MM.1S (cell line): ENCODE data around the gene TPD52L1.

Experiments used
- DNase-seq: peaks from one replicate; pipeline ENCODE4 v3.0.0-alpha.2; 2015
- H2AFZ ChIP-seq: fragments of 300-600 bp; sonication (generic); 2 replicates; pipeline ENCODE4 v1.6.0; 2016; ENCODE audit warnings: antibody characterized with exemption, low read length
- H3F3A ChIP-seq: fragments of 300-600 bp; sonication (generic); 2 replicates; pipeline ENCODE4 v1.6.1; 2016; ENCODE audit warnings: mild to moderate bottlenecking, antibody characterized with exemption, low read length, moderate library complexity, mixed read lengths; ENCODE audit not compliant: insufficient read depth
- H3K27ac ChIP-seq: fragments of 300-600 bp; sonication (generic); 2 replicates; pipeline ENCODE4 v1.5.1; 2016; ENCODE audit warnings: mild to moderate bottlenecking, low read length
- H3K27me3 ChIP-seq: fragments of 300-600 bp; sonication (generic); replicated peaks from 2 replicates; pipeline ENCODE4 v1.6.0; 2016; ENCODE audit warnings: low read length; ENCODE audit not compliant: insufficient read depth
- H3K36me3 ChIP-seq: fragments of 300-600 bp; sonication (generic); replicated peaks from 2 replicates; pipeline ENCODE4 v1.6.1; 2016; ENCODE audit warnings: mild to moderate bottlenecking, low read length, mixed read lengths; ENCODE audit not compliant: insufficient read depth
- H3K4me1 ChIP-seq: fragments of 300-600 bp; sonication (generic); 2 replicates; pipeline ENCODE4 v1.6.1; 2016; ENCODE audit warnings: low read length, mixed read lengths
- H3K4me2 ChIP-seq: fragments of 300-600 bp; sonication (generic); 2 replicates; pipeline ENCODE4 v1.6.0; 2016; ENCODE audit warnings: low read depth, low read length
- H3K4me3 ChIP-seq: fragments of 300-600 bp; sonication (generic); 2 replicates; pipeline ENCODE4 v1.5.1; 2016; ENCODE audit warnings: low read length, mixed read lengths
- H3K79me2 ChIP-seq: fragments of 300-600 bp; sonication (generic); 2 replicates; pipeline ENCODE4 v1.6.1; 2016; ENCODE audit warnings: mixed run types, low read length, mixed read lengths
- H3K9ac ChIP-seq: fragments of 300-600 bp; sonication (generic); 2 replicates; pipeline ENCODE4 v1.6.1; 2016; ENCODE audit warnings: low read length, mixed read lengths
- H3K9me2 ChIP-seq: fragments of 300-600 bp; sonication (generic); replicated peaks from 2 replicates; pipeline ENCODE4 v1.6.1; 2016; ENCODE audit warnings: mild to moderate bottlenecking, low read length, mixed read lengths; ENCODE audit not compliant: insufficient read depth
- H3K9me3 ChIP-seq: fragments of 300-600 bp; sonication (generic); replicated peaks from 2 replicates; pipeline ENCODE4 v1.6.1; 2016; ENCODE audit warnings: mild to moderate bottlenecking, low read length, mixed read lengths; ENCODE audit not compliant: insufficient read depth
- H4K20me1 ChIP-seq: fragments of 300-600 bp; sonication (generic); 2 replicates; pipeline ENCODE4 v1.6.1; 2016; ENCODE audit warnings: mild to moderate bottlenecking, low read length, moderate library complexity, mixed read lengths; ENCODE audit not compliant: insufficient read depth
- CTCF ChIP-seq: fragments of 300-600 bp; sonication (generic); IDR thresholded peaks from 2 replicates; pipeline ENCODE4 v1.5.1; 2016; ENCODE audit warnings: antibody characterized with exemption, low read length, mixed read lengths
- EZH2 ChIP-seq: fragments of 300-600 bp; sonication (generic); optimal IDR thresholded peaks from 2 replicates; pipeline ENCODE3; 2017; ENCODE audit warnings: low read depth, mild to moderate bottlenecking, antibody characterized with exemption, low read length, mixed read lengths
- EZH2phosphoT487 ChIP-seq: fragments of 300-600 bp; sonication (generic); IDR thresholded peaks from 2 replicates; pipeline ENCODE4 v1.6.1; 2018; ENCODE audit warnings: antibody characterized with exemption, low read length

TPD52L1 gene

DNA sequence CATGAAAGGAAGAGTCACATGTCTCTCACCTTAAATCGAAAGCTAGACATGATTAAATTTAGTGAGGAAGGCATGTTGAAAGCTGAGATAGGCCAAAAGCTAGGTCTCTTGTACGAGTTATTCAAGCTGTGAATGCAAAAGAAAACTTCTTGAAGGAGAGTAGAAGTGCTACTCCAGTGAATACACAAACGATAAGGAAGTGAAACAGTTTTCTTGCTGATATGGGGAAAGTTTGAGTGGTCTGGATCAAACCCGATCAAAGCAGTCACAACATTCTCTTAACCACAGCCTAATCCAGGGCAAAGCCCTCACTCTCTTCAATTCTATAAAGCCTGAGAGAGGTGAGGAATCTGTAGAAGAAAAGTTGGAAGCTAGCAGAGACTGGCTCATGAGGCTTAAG lies 1.9 kb upstream of the TPD52L1 start:
- no peaks in the 10 kb centered on the region for H3K4me1 ChIP-seq
- H3K27ac ChIP-seq, result no peak overlapping the region
- no peak overlapping the region for H3K4me3 ChIP-seq
- no peak overlapping the region for H3K9ac ChIP-seq
- no peaks in the 10 kb centered on the region for H3F3A ChIP-seq
- H3K4me2 ChIP-seq, result no peak overlapping the region
- H4K20me1 ChIP-seq, result no peaks in the 10 kb centered on the region
- no peaks in the 10 kb centered on the region for H3K9me3 ChIP-seq
- H3K9me2 ChIP-seq, result no peaks in the 10 kb centered on the region
- DNase-seq, result no peak
- no peaks in the 10 kb centered on the region for H3K79me2 ChIP-seq
- TF ChIP-seq CTCF (no peak), EZH2phosphoT487 (no peak), EZH2 (no peak)
- no peaks in the 10 kb centered on the region for H3K36me3 ChIP-seq
- H3K27me3 ChIP-seq, result no peaks in the 10 kb centered on the region
- H2AFZ ChIP-seq, result no peak overlapping the region

DNA sequence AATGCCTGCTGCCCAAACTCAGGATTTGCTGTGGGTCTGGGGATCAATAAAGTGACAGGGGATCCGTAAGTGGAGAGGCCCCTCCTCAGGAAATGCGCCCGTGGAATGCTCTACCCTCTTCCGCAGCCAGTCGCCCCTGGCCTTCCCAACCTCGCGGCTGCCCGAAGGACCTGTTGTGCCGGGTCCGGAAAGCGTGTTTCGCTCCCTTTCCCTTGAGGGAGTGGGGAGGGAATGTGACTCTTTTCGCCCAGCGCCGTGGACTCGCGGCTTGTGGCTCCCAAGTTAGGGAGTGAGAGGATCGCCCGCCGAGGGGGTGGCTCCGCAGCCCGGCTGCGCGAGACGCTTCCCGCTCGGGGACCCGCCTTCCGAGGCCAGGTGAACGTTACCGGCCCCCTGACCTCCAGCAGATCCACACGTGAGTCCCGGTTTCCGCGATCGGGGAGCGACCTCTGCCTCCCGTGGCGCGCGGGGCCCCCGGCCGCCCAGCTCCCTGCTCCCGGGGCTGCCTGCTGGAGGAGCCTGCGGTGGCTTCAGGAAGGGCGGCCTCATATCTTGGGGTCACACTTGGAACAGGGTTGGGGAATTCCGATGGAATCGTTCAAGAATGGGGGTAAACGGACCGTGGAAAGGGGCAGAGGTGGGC lies 666 bp downstream of the TPD52L1 start:
- peak overlapping the region; percentile 11; the same call in 1 of the 2 replicates for H3K9ac ChIP-seq
- H3K27me3 ChIP-seq, result no peaks in the 10 kb centered on the region
- TF ChIP-seq EZH2, result no peak
- TF ChIP-seq EZH2phosphoT487, result no peak
- no peaks in the 10 kb centered on the region for H3K9me2 ChIP-seq
- no peak for DNase-seq
- H2AFZ ChIP-seq, result peak overlapping the region; percentile 84
- no peaks in the 10 kb centered on the region for H3F3A ChIP-seq
- no peaks in the 10 kb centered on the region for H3K9me3 ChIP-seq
- H3K27ac ChIP-seq, result no peak overlapping the region
- peak overlapping the region; percentile 63 for H3K4me3 ChIP-seq
- no peaks in the 10 kb centered on the region for H3K4me1 ChIP-seq
- H3K4me2 ChIP-seq, result peak overlapping the region; percentile 85
- H4K20me1 ChIP-seq, result no peaks in the 10 kb centered on the region
- H3K79me2 ChIP-seq, result no peaks in the 10 kb centered on the region
- H3K36me3 ChIP-seq, result no peaks in the 10 kb centered on the region

DNA sequence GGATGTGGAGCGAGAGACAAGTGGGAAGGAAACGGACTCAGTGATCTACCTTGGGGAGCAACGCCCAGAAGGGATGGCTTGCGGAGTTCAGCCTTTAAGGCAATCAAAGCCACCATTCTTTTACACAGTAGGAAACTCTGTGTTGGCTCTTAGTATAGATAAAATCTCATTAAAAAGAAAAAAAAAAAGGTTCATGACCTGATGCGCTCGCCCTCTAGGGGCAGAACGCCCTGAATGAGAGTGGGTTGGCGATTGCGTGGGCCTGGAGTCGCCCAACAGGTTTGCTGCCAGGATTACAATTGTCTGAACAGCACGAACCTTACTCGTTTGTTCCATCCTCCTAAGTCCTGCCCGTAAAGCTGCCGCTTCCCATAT lies 1.2 kb downstream of the TPD52L1 start:
- H4K20me1 ChIP-seq, result no peaks in the 10 kb centered on the region
- H3K27me3 ChIP-seq, result no peaks in the 10 kb centered on the region
- no peaks in the 10 kb centered on the region for H3K79me2 ChIP-seq
- no peaks in the 10 kb centered on the region for H3K36me3 ChIP-seq
- TF ChIP-seq EZH2phosphoT487, result no peak
- peak; percentile 23 for TF ChIP-seq CTCF
- no peak for TF ChIP-seq EZH2
- no peaks in the 10 kb centered on the region for H3F3A ChIP-seq
- H3K9ac ChIP-seq, result no peak overlapping the region
- H3K4me1 ChIP-seq, result no peaks in the 10 kb centered on the region
- no peak for DNase-seq
- H3K4me3 ChIP-seq, result peak overlapping the region; percentile 63; the same call in 1 of the 2 replicates
- H3K27ac ChIP-seq, result no peak overlapping the region
- peak overlapping the region; percentile 84; the same call in 1 of the 2 replicates for H2AFZ ChIP-seq
- no peaks in the 10 kb centered on the region for H3K9me3 ChIP-seq
- H3K9me2 ChIP-seq, result no peaks in the 10 kb centered on the region
- peak overlapping the region; percentile 85; the same call in 1 of the 2 replicates for H3K4me2 ChIP-seq

DNA sequence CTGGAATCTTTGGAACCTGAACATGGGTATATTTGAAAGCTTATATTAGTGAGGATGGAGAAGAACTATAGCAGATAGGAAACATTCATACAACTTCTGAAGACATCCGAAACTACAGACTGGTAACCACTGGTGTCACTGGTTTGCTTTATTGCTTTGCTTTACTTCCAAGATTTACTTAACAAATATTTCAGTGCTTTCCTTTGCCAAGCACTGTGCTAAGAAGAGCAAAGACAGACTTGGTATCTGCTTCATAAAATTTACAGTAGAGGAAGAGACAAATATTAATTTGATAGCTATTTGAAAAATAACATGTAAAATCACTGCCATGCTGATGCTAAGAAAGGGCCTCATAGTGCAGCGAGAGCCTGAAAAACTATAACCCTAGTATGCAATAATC lies 1.8 kb downstream of the TPD52L1 start:
- no peaks in the 10 kb centered on the region for H3F3A ChIP-seq
- no peak overlapping the region for H2AFZ ChIP-seq
- TF ChIP-seq EZH2phosphoT487 (no peak), EZH2 (no peak), CTCF (no peak)
- H4K20me1 ChIP-seq, result no peaks in the 10 kb centered on the region
- H3K36me3 ChIP-seq, result no peaks in the 10 kb centered on the region
- no peaks in the 10 kb centered on the region for H3K27me3 ChIP-seq
- H3K4me1 ChIP-seq, result no peaks in the 10 kb centered on the region
- H3K79me2 ChIP-seq, result no peaks in the 10 kb centered on the region
- DNase-seq, result no peak
- H3K27ac ChIP-seq, result no peak overlapping the region
- no peak overlapping the region for H3K4me2 ChIP-seq
- no peaks in the 10 kb centered on the region for H3K9me2 ChIP-seq
- H3K9ac ChIP-seq, result no peak overlapping the region
- H3K4me3 ChIP-seq, result no peak overlapping the region
- no peaks in the 10 kb centered on the region for H3K9me3 ChIP-seq
